ENCODE data around the gene ADM2. TPM values are rescaled to one million over a fixed set of nuclear protein-coding genes. Genes with fewer than 3 reads are reported as not detected.

Gene ADM2
- total and polyA plus RNA-seq, 2 of the 13 experiments (the other 11 are each of a cell fraction or from before 2014, with no cell fraction given) = 1.2 to 3.0 TPM

GRCh38 chr22:50506611-50507420 lies 25.5 kb downstream of the ADM2 start (continued):
- 0 out of 2 replicates have a peak, but pooled peaks have one; percentile 47 for TF ChIP-seq ZNF703 (CRISPR knock-in tag; IDR thresholded peaks at IDR 0.05; ENCODE audit: borderline replicate concordance)
- TF ChIP-seq SCMH1 (CRISPR knock-in tag; IDR thresholded peaks at IDR 0.05; ENCODE audit: borderline replicate concordance) = no peak
- TF ChIP-seq ZNF879 (CRISPR knock-in tag; IDR thresholded peaks at IDR 0.05) = no peak
- TF ChIP-seq CBFB (CRISPR knock-in tag; IDR thresholded peaks at IDR 0.05) = no peak
- TF ChIP-seq ZNF281 (CRISPR knock-in tag; IDR thresholded peaks at IDR 0.05; ENCODE audit: borderline replicate concordance) = no peak
- TF ChIP-seq, protein P1, sequence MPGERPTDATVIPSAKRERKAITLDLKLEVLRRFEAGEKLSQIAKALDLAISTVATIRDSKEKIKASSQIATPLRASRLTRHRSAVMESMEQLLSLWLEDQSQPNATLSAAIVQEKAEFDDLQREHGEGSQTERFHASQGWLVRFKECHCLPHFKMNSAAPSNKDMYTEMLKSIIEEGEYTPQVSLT (CRISPR knock-in tag; IDR thresholded peaks at IDR 0.05; ENCODE audit: borderline replicate concordance, low read depth) = no peak
- TF ChIP-seq ZNF713 (CRISPR knock-in tag; IDR thresholded peaks at IDR 0.05) = 0 out of 2 replicates have a peak, but pooled peaks have one; percentile 79
- no peak for TF ChIP-seq RFXAP (CRISPR knock-in tag; IDR thresholded peaks at IDR 0.05; ENCODE audit: borderline replicate concordance)
- TF ChIP-seq THAP8 (CRISPR knock-in tag; IDR thresholded peaks at IDR 0.05; ENCODE audit: borderline replicate concordance) = no peak

Data from HepG2 (cell line).